GM18507 (cell line): ENCODE results near the gene SHMT2.

Experiments used
- DNase-seq: peaks from one replicate; pipeline ENCODE4 v3.0.0; 2011; ENCODE audit warnings: low read depth; ENCODE audit not compliant: insufficient read length; ENCODE audit errors: extremely low spot score
- FAIRE-seq: peaks from 2 replicates; lab custom pipeline; 2011; peaks lifted over from hg19 to GRCh38; lab: Jason Lieb, UNC

SHMT2 gene

DNA sequence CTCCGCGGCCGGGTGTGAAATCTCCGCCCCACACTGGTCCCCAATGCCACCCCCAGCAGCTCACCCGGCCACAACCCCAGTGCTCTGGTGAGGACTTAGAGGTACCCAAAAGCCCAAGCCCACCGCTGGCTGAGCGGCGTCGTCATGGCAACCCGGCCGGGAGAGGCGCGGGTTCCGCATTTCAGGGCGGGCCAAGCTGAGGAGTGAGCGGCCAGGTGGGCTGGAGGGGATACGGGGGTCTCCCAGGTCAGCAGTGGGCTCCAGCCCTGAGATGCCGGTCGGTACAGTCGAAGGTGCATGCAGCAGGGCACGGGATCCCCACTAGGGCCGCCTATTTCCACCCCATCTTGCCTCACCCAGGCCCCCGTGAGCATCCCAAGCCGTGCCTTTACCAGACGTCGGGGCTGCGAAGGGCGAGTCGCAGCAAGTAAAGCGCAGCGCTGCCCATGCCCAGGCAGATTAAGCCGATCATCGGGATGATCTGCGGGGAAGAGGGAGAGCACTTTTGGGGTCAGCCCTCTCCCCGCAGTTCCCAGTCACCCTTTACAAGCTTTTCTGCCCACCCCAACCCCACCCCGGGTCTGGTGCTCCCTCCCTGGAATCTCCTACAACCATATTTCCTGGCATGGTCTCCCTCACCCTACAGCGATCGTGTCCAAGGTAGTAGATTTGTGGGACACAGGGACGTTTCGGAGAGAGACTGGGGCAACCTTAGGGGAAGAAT is 6.9 kb downstream of the SHMT2 start:
- no peak for FAIRE-seq

DNA sequence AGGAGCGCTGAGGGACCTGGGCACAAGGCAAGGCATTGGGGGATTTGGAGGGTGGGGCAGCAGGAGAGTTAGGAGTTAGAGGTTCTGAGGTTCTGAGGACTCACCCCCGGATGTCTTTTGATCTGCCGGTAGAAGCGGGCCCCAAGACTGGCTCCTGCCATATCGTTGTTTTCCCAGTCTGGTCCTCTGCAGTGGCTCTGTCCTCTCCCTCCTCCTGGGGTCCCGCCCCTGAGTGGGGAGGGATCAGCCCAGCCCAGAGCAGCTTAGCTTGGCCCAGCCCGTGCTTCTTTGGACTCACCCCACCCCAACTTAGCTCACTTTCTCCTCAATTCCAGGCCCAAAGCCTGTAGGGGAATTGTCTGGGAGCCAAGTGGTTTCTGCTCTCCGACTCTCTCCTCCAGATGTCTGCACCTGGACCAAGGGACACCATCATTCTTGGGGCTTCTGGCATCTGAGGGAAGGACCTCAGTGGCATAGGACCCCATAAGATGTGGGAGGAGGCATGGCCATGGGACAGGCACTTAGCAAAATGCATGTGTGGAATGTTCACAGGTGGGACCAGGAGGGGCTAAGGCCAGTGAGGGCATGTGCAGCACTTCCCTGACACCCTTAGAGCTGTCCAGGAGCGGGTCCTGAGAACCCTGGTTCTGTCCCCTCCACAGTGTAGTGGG is 7.5 kb downstream of the SHMT2 start:
- DNase-seq (no peak), FAIRE-seq (no peak)

More for the DNA sequence above, 6.9 kb downstream of the SHMT2 start:
- DNase-seq: no peak

DNA sequence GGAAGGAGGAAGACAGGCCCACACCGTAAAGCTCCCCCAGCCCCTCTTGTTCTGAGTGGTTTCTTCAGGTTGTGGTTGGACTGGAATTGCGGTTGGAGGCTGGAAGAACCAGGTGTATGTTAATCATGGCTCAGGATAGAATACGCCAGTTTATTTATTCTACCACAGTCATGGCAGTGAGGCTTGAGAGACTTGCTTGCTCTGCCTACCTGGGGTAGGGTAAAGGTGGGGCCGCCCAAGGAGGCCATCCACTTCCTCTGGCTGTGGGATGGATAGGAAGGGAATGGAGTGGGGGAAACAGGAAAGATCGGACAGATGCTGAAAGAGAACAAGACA is 8.1 kb downstream of the SHMT2 start:
- no peak for DNase-seq
- no peak for FAIRE-seq

DNA sequence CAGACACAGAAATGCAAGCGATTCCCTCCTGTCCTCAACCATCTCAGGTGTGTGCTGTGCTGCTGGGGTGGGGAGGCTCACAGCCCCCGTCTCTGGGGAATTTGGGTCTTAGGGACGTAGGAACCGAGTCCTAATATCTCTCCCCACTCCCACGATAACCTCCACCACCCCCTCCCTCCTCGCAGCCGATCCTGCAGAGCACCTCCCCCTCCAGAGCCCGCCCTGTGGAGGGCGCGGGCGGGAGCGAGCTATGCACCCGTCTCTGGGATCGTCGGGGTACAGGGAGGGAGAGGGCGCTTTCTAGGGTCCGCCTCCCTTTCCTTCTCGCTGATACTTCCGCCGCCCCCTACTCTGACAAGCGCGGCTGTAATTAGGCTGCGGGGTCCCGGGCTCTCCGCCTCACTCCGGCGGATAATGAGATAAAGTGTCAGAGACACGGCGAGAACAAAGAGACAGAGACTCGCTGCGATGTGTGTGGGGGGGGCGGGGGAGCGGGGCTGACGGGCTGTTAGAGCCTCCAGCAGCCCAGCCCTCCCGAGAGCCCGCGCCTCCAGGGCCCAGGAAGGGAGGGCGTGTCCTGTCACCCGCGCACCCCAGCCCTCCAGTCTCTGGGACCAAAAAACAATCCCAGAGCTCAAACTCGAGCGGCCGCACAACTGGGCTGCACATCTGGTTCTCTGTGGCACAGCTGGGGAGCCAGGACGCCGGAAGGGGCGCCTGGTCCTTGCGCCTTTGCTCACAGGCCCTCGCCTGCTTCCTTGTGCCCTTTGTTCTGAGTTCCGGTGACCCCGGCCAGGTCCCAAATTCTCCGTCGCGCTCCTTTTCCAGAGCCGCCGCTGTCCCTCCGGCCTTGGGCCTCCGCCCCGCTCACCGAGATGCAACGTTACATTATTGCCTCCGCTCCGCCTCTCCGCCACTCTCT is 8.7 kb downstream of the SHMT2 start:
- FAIRE-seq (no peak), DNase-seq (no peak)

DNA sequence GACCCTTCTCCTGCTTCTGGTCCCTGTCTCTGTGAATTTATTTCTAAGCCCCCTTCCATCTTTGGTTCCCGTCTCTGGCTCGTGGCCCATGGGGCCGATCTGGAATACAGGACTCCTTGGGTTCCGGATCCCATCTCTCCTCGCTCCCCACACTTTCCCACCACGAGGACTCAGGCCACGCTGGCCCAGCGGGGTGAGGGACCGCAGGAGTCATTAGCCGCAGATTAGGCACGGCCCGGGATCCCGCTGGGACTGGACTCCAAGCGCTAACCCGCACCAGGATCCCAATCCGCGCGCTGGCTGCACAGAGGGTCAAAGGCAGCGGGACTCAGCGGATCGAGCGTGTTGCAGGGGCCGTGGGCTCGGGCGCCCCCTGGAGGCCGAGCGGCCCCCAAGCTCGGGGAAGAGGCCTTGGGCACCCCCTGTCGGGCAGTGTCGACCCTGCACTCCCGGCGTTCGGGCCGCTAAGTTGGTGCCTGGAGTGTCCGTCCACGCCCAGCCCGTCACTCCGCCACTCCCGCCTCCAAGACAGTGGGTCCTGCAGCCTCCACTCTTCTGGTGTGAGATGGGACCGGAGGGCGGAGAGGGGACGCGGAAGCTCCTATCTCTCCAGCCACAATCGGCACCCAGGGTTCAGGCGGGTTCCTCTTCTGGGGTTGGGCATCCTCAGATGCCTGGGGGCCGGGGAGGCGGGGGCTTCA is 9.5 kb downstream of the SHMT2 start:
- DNase-seq (peak; percentile 93), FAIRE-seq (peak; percentile 88)

DNA sequence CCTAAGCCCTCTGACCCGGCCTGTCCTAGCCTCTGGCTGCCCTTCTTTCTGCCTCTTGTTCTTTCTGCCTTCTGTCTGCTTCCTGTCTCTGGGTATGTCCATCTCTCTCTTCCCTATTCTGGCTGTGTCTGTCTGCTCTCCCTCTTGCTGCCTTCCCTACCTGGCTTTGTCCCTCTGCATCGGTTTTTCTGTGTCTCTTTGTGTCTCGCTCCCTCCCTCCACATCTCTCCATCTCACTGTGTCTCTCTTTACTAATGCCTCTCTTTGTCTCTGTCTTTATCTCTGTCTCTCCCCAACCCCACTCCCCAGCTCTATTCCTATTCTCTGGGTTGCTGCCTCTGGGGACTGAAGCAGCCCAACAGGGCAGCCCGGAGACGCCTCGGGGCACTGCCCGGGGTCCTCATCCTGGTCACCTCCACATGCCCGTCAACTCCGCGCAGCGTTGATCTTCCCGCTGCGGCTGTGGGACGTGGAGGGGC is 10.1 kb downstream of the SHMT2 start:
- DNase-seq (no peak), FAIRE-seq (no peak)

DNA sequence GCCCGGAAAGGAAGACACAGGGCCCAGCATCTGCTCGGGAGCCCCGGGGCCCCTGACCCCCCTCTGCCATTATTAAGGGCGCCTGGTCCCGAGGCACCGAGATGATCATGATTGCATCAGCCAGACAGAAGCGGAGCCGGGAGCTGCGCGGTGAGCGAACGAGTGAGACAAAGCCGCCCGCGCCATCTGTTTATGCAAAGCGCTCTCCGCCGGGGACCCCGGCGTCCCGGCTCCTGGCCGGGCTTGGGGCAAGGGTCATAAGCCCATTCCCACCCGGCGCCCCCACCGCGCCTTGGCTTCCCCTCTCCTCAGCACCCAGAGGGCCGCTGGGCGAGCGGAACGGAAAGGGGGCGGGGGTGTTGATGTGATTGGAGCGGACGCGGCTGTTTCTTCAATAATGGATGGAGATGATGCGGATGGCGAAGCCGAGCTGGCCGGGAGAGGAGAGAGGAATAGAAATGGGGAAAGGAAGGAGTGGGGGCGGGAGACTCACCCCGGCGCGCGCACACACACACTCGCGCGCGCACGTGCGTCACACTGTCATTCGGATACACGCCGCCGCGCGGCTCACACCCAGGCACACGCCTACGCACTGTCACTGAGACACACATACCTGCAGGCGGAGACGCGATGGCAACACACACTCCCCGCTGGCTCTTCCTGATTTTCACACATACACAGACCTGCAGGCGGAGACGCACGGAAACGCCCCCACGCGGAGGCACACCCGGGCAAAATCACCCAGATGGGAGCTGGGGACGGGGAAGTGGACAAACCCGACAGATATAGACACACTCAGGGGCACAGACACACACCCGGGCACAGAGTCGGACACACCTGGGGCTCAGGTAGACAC is 10.8 kb downstream of the SHMT2 start:
- FAIRE-seq (peak; percentile 85), DNase-seq (no peak)

DNA sequence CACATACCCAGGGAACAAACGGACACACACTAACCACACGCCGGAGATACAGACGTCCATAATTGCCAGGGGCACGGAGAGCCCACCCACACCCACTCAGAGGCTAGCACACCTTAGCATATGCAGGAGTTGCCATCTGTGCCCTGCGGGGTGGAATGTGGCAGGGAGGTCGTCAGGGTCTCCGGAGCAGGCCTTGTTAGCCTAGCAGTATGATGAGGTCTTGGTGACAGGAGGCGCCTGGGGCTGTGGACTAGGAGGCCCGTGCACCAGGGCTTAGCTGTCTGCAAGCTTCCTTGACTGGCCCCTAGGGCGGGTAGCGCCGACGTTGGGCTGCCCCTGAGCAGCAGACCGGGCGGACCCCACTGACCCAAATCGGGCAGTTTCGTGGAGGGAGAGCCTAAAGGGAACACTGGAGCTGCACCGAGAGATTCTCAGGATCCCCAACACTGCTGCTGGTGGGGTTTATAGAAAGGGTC is 11.5 kb downstream of the SHMT2 start:
- FAIRE-seq: no peak
- no peak for DNase-seq

DNA sequence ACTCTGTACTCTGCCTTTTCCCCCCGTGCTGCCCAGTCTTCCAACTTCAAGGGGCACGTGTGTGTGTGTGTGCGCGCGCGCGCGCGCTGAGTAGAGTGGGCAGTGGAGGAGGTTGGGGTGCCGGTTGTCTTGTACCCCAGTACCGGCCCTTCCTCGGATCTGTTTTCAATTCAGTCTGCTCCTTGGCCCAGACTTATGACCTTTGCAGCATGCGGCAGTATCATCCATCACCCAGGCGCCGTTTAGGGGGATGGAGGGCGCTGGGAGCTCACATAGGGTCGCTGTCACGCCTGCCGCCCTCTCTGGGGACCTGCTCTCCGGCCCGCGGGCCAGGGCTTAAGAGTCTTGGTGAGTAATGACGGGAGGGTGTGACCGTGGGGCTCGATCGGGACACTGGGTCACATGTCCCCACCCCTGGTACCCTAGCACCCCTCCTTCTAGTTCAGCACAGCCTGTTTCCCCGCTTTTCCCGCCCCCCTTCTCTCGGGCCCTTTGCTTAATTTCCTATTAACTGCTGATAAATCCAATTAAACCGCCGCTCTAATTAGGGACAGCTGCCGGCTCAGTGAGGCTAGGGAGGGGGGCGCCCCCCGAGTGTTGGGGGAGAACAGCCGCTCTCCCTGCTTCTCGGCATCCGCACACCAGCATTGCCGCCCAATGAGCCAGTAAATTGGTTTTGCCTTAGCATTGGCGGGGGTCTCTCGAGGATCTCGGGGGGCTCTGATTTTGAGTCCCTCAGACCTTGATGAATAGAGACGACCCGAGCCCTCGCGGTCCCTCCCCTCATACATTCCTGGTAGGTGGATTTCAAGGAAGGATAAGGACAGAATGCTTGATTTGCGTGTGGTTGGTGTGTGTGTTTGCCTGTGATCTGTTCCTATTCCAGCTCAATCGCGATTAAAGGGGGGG is 12.1 kb downstream of the SHMT2 start:
- FAIRE-seq (no peak), DNase-seq (no peak)

DNA sequence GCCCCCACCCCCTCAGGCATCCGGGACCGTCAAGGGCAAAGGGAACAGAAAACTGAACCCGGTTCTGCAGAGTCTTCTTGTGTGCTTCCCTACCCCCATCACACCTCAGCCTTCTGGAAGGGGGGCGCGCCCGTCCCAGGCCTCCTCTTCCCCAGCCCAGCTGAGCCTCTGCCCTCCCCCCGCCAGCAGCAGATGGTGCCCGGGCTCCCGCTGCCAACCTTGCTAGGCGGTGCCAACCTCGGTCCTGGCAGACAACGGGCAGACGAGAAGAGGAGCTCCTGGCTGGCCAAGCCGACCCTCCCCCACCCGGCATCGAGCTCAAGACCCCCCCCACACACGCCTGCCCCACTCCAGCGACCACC is 12.8 kb downstream of the SHMT2 start:
- no peak for FAIRE-seq
- no peak for DNase-seq

DNA sequence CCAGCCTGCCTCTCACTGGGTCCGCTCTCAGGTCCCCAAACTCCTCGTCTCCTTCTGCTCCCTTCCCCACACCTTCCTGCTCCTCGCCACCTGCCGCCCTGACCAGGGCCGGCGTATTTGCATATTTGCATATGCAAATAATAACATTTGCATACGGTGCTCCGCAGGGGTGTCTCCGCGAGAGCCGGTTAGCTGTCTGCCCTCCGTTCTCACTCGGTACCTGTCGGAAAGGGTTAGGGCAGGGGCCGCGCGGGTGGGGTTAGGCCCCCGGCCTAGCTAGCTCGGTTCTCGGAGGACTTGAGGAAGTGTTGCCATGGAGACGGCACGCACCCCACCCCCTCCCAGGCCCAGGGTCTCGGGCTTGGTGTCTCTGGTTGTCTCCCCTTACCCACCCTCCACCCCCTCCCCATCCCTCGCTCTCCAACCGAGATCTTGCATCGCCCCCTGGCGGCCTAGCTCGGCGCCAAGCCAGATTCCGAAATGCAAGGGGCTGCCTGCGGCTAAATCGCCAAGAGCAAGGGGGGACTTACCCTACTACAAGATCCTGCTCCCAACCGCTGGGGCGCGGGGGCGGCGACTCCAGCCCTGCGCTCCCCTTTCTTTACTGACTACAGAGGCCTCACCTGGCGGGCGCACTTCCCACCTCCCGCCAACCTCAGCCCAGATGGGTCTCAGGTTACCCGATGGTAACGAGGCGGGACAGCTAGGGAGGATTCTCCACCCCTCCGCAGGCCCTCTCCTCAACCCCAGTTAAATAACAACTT is 13.4 kb downstream of the SHMT2 start:
- FAIRE-seq: peak; percentile 64
- DNase-seq: no peak

DNA sequence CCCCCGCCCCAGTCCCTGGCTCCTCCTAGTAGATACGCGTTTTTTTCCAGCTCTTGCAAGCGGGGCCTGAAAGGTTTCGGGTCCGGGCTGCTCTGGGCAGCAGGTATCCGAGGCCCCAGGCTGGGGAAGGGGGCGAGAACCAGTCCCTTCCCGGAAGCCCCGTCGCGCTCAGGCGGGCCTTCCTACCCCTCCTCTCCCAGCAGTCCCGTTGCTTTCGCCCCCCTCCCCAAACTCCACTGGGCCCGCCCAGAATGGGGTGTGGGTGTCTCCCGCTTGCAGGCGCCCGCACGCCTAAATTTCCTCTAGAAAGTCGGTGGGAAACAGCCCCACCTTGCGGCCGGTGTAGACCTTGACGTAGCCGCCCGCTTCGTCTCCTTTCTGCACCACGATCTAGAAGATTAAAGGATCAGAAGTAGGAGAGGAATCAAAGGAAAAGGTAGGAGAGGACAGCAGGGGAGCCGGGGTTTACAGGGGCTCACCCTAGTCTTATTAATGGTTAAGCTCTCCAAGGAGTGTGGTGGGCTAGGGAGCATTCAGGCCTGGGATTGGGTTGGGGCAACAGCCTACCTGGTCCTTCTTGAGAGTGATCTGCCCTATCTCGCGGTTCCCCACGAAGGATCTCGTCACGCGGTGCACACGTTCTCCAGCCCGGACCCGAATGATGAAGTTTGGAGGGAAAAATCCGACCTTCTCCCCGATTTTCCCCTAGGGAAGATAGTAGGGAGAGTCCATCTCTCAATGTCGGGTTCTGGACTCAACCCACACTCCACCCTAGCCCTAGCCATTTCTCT is 14.2 kb downstream of the SHMT2 start:
- DNase-seq (no peak), FAIRE-seq (peak; percentile 54)

DNA sequence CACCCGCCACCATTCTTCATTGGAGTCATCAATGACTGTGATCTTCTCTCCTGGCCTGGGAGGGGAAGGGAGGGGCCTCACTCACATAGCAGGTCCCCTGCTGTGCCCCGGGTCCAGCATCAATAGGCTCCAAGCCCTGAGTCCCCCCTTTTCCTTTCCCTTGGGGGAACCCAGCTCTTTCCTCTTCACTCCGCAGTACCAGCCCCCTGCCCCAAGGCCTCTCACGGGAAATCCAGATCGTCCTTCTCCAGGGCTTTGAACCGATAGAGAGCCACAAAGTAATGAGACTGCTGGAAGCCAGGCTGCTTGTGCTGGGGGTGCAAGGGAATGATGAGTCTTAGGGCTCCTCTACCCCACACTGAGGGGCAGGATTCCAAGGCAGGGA is 14.8 kb downstream of the SHMT2 start:
- no peak for DNase-seq
- no peak for FAIRE-seq

DNA sequence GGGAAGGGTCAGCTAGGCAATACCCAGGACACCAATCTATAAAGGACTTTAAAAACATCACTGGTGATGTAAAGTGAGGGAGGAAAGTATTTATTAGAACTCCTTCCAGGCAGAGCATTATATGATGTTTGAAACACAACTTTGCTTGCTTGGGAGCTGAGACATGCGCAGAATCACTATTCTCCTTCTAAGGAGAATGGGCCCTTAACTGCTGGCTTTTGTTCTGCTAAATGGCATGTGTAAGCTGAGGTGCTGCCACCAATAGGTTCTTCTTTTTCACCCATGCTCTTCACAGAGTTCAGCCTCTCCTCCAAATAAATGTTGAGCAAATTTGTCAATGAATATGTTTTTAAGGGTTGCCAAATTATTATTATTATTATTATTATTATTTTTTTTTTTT is 17.5 kb downstream of the SHMT2 start:
- DNase-seq: no peak
- no peak for FAIRE-seq

DNA sequence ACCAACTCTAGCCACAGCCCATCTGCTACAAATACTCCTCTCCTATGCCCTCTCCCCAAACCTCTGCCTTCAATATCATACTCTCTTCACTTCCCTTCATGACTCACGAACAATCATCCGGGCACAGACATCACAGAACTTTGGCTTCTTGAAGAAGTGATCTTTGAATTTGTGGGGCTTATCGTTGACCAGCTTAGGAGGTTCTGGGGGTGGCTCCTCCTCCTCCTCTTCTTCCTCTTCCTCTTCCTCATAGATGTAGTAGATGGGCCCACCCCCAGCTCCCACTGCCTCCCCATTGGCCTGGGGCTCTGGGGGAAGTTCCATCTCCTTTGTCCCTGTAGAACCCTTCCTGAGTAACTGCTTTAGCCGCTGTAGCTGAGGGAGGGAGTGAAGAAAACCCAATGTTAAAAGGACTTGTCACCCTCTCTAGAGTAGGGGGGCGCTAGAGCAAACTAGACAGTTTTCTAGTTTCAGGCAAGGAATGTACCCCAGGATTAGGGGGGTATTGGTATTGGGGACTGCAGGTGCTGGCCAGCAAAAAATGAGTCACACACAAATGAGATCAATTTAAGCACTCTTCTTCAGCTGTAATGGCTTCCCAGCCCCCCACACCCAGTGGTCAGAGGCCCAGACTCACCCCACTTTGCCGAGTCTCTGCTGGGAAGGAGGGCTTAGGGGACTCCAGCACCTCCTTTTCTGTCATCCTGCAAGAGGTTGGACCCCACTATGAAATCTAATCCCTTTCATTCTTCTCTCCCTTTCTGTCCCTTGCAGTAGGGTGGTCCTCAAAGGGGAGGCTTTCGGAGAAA is 19.6 kb downstream of the SHMT2 start:
- DNase-seq (no peak), FAIRE-seq (peak; percentile 59)

DNA sequence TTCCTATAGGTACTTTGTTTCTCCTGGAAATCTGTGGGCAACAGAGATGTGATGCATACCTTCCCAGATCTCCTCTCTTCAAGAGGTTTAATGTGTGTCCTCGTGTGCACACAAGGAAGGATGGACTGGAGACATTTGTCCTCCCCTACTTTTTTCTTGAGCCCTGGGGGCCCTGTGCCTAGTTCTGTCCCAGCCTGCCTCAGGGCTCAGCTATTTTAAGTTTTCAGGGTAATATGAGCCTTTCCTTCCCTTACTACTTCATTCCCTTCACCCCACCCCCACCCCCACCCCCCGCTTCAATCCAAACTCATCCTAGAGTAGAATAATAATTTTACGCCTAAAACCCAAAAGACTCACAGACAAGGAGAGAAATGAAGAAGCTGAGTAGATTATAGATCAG is 21.0 kb downstream of the SHMT2 start:
- DNase-seq: no peak
- no peak for FAIRE-seq
